ENCODE data around the gene PCDHGC4.

DNA sequence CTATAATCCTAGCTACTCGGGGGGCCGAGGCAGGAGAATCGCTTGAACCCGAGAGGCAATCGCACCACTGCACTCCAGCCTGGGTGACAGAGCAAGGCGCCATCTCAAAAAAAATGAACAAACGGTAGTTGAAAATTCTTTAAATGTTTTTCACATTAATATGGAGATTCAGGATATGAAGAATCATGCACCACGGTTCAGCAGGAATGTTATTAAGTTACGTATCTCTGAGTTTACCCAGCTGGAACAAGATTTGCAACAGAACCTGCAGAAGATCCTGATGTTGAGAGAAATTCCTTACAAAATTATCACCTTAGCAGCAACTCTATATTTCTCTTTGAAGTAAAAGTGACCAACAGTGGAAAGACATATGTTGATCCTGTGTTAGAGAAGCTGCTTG lies 44.5 kb upstream of the PCDHGC4 start:
- TF ChIP-seq RARB (CRISPR knock-in tag; IDR thresholded peaks at IDR 0.05) = no peak
- TF ChIP-seq GLIS3 (CRISPR knock-in tag; IDR thresholded peaks at IDR 0.05) = no peak
- TF ChIP-seq OSR1 (CRISPR knock-in tag; IDR thresholded peaks at IDR 0.05) = no peak
- TF ChIP-seq, protein P1, sequence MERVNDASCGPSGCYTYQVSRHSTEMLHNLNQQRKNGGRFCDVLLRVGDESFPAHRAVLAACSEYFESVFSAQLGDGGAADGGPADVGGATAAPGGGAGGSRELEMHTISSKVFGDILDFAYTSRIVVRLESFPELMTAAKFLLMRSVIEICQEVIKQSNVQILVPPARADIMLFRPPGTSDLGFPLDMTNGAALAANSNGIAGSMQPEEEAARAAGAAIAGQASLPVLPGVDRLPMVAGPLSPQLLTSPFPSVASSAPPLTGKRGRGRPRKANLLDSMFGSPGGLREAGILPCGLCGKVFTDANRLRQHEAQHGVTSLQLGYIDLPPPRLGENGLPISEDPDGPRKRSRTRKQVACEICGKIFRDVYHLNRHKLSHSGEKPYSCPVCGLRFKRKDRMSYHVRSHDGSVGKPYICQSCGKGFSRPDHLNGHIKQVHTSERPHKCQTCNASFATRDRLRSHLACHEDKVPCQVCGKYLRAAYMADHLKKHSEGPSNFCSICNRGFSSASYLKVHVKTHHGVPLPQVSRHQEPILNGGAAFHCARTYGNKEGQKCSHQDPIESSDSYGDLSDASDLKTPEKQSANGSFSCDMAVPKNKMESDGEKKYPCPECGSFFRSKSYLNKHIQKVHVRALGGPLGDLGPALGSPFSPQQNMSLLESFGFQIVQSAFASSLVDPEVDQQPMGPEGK (CRISPR knock-in tag; IDR thresholded peaks at IDR 0.05; ENCODE audit: borderline replicate concordance) = no peak
- TF ChIP-seq TOX (CRISPR knock-in tag; IDR thresholded peaks at IDR 0.05; ENCODE audit: borderline replicate concordance) = no peak
- TF ChIP-seq CSDC2 (CRISPR knock-in tag; IDR thresholded peaks at IDR 0.05) = no peak
- TF ChIP-seq, protein P2, sequence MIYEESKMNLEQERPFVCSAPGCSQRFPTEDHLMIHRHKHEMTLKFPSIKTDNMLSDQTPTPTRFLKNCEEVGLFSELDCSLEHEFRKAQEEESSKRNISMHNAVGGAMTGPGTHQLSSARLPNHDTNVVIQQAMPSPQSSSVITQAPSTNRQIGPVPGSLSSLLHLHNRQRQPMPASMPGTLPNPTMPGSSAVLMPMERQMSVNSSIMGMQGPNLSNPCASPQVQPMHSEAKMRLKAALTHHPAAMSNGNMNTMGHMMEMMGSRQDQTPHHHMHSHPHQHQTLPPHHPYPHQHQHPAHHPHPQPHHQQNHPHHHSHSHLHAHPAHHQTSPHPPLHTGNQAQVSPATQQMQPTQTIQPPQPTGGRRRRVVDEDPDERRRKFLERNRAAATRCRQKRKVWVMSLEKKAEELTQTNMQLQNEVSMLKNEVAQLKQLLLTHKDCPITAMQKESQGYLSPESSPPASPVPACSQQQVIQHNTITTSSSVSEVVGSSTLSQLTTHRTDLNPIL (CRISPR knock-in tag; IDR thresholded peaks at IDR 0.05; ENCODE audit: low read depth) = no peak
- TF ChIP-seq, protein P3, sequence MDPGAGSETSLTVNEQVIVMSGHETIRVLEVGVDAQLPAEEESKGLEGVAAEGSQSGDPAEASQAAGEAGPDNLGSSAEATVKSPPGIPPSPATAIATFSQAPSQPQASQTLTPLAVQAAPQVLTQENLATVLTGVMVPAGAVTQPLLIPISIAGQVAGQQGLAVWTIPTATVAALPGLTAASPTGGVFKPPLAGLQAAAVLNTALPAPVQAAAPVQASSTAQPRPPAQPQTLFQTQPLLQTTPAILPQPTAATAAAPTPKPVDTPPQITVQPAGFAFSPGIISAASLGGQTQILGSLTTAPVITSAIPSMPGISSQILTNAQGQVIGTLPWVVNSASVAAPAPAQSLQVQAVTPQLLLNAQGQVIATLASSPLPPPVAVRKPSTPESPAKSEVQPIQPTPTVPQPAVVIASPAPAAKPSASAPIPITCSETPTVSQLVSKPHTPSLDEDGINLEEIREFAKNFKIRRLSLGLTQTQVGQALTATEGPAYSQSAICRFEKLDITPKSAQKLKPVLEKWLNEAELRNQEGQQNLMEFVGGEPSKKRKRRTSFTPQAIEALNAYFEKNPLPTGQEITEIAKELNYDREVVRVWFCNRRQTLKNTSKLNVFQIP (CRISPR knock-in tag; IDR thresholded peaks at IDR 0.05; ENCODE audit: borderline replicate concordance, low read depth) = no peak
- TF ChIP-seq ESRRG (CRISPR knock-in tag; IDR thresholded peaks at IDR 0.05) = no peak
- TF ChIP-seq PPARA (CRISPR knock-in tag; IDR thresholded peaks at IDR 0.05; ENCODE audit: borderline replicate concordance) = no peak

All from SK-N-SH treated with all-trans-retinoic acid at 6 μM for 48 hours (cell line).